HL-60/S4 (cell line): ENCODE measurements around the gene SLC17A4.

Experiments used
- in situ Hi-C: fragments of 300-500 bp; cut with MboI; formaldehyde crosslinking; loops from 2 replicates; pipeline ENCODE4 v1.14.3; 2022; ENCODE audit warnings: low sequenced_read_pairs

Gene SLC17A4, protein sequence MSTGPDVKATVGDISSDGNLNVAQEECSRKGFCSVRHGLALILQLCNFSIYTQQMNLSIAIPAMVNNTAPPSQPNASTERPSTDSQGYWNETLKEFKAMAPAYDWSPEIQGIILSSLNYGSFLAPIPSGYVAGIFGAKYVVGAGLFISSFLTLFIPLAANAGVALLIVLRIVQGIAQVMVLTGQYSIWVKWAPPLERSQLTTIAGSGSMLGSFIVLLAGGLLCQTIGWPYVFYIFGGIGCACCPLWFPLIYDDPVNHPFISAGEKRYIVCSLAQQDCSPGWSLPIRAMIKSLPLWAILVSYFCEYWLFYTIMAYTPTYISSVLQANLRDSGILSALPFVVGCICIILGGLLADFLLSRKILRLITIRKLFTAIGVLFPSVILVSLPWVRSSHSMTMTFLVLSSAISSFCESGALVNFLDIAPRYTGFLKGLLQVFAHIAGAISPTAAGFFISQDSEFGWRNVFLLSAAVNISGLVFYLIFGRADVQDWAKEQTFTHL

DNA sequence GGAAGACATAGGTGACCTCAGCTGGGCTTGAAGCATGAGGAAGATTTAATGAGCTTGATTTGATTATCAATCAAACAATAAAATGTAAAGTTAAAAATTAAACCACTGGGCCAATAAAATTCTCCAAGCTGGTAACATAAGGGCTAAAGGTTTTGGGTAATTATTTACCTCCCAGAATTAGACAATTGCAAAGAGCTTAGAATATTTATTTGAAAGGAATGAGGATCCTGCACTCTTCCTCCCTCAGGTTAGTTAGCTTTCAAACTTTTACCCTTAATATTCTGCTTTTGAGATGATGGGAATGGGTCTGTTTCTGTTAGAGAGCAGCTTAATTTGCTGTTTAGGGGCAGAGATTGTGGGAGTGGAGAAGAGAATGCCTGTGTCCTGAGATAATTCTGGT lies at the start of gene SLC17A4:
TSS of gene SLC17A4 (plus strand) at position 208 of the 400 bp plus-strand sequence. CDS start 7,221 bp downstream, outside the sequence.
- in situ Hi-C loops, result no loop called here

- in situ Hi-C loops, result no loop called here
Measured at GRCh38 chr6:25706314-25707014, 48.1 kb upstream of the SLC17A4 start.

GRCh38 chr6:25709761-25710160 lies 44.8 kb upstream of the SLC17A4 start:
- in situ Hi-C loops, result no loop called here

DNA sequence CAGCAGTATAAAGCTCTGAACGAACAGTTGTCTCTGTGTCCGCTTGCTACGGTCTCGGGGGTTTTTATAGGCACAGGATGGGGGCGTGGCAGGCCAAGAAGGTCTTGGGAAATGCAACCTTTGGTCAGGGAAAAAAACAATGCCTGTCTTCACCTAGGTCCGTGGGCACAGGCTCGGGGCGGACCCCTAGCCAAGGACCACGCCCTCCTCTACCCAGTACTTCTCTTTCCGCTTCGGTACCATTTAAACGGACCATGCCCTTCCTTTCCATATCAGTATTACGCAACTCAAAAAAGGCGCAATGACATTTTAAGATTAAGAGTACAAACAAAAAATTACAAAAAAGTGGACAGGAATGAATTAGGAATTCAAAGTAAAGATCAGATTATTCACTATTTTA lies 44.3 kb upstream of the SLC17A4 start:
- in situ Hi-C loops, result no loop called here

DNA sequence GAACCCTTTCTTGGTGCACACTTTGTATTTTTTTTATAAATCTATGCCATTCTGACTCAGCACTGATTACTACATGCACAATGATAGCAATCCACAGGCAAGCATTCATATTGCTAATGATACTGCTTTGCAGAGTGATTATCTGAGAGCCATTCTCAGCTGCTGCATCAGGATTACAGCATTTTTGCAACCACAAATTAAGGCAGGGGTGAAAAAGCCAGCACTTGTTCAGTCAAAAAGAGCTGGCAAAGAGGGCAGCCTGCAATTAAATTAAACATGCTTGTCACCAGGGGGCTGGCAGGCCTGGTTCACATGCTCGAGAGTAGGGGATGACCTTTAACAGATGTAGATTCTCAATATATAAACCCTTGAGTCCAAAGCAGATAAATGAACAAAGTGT lies 40.7 kb upstream of the SLC17A4 start:
- in situ Hi-C loops, result no loop called here

- in situ Hi-C loops, result no loop called here
Measured at GRCh38 chr6:25714765-25715164, 39.8 kb upstream of the SLC17A4 start.

DNA sequence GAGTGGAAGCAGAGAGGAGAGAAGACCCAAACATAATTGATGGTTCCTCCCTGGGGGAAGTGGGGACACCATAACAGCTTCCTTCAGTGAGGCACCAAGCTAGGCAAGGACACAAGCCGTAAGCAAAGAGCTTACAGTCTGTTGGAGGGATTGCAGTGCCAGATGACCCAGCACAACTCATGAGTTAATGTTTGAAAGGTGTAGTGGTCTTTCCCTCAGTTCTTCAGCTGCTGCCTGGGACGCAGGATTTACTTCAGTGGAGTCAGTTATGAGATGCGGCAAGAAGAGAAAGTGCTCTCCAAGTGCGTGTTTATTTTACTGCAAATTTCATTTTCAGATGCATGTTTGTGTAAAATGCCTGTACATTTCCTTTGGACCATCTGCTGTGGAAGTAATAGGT lies 38.7 kb upstream of the SLC17A4 start:
- in situ Hi-C loops, result no loop called here

- in situ Hi-C loops, result no loop called here
Measured at GRCh38 chr6:25717866-25718740, 36.4 kb upstream of the SLC17A4 start.

GRCh38 chr6:25726122-25726911 lies 28.2 kb upstream of the SLC17A4 start:
- in situ Hi-C loops, result no loop called here

GRCh38 chr6:25727028-25727427 lies 27.5 kb upstream of the SLC17A4 start:
- in situ Hi-C loops, result no loop called here

GRCh38 chr6:25730907-25731306 lies 23.6 kb upstream of the SLC17A4 start:
- in situ Hi-C loops, result no loop called here

DNA sequence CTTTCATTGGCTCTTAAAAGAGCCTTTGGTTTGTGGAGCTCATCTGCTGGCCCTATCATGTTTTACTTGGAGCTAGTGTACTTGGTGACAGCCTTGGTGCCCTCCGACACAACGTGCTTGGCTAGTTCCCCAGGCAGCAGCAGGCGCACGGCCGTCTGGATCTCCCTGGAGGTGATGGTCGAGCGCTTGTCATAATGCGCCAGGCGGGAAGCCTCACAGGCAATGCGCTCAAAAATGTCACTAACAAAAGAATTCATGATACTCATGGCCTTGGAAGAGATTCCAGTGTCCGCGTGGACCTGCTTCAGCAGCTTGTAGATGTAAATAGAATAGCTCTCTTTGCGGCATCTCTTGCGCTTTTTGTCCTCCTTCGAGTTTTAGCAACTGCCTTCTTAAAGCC lies 22.8 kb upstream of the SLC17A4 start:
- in situ Hi-C loops, result no loop called here

- in situ Hi-C loops, result no loop called here
Measured at GRCh38 chr6:25732468-25733198, 21.9 kb upstream of the SLC17A4 start.

GRCh38 chr6:25735261-25735660 lies 19.3 kb upstream of the SLC17A4 start:
- in situ Hi-C loops, result no loop called here

DNA sequence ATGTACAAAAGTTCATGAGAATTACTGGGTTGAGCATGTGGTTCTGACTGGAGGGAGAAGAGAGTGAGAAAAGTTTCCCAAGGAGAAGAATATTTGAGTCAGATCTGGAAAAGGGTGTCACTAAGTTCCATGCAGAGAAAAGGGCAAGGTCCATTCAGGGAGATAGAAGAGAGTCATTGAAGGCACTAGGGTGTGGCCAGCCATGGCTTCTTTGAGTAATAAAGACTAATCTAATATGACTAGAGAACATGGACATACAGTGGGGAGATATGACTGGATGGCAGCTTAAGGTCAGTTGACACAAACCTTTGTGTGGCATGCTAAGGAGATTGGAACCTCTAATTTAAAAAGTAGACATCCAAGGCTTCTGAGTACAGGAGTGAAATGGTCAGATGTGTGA lies 10.7 kb upstream of the SLC17A4 start:
- in situ Hi-C loops, result no loop called here

DNA sequence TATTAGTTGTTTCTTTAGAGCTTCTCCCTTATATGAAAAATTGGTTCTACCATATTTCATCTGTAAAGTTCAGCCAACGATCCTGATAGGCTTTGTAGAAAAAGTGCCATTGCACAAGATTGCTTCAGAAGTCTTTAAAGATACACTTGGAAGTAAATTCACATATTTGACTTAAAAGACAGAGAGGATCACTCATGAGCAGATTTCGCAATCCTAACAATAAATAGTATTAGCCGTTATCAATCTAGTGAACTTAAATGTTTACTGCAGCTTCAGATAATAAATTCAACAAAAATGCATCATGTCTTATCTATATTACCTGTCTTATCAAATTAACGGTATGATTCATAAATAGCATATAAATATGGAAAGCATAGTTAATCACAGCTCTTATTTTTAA lies 8.7 kb upstream of the SLC17A4 start:
- in situ Hi-C loops, result no loop called here

- in situ Hi-C loops, result no loop called here
Measured at GRCh38 chr6:25746968-25747367, 7.6 kb upstream of the SLC17A4 start.

- in situ Hi-C loops, result no loop called here
Measured at GRCh38 chr6:25747477-25747876, 7.1 kb upstream of the SLC17A4 start.

DNA sequence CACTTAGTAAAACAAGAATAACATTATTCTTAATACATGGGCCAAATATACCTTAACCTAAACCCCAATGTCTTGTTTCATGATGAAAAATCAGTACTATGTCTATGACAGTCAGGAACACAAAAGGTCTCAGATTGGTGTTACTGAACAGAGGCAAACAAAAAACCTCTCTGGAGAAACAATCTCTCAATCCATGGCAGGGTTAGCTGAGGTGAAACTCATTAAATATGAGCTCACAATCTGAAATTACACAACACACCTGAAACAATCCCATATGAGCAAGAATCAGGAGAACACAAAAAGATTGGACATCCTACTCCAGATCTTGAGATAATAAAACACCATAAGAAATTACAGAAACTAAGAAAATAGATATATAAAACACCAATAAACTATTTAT lies 6.5 kb upstream of the SLC17A4 start:
- in situ Hi-C loops, result no loop called here
